A549 (cell line): ENCODE measurements around the gene VOPP1.

Experiments
- EP300 ChIP-seq, 2 experiments: fragments of >200 bp; sonication (Bioruptor Twin); formaldehyde crosslinking; IDR thresholded peaks; 2 replicates in 1 of 2; 3 replicates in 1 of 2; pipeline ENCODE4 v1.6.1; 2016 to 2017
- HDAC2 ChIP-seq: fragments of 200-600 bp; sonication (generic); IDR thresholded peaks from 2 replicates; pipeline ENCODE4 v1.6.1; 2016
- POLR2A ChIP-seq: IDR thresholded peaks from 2 replicates; pipeline ENCODE4 v1.6.1; 2012; ENCODE audit warnings: mild to moderate bottlenecking, low read length
- TF ChIP-seq, protein P1 (sequence below): fragments of >200 bp; sonication (Bioruptor Twin); formaldehyde crosslinking; IDR thresholded peaks from 3 replicates; pipeline ENCODE4 v1.5.1; 2016

DNA sequence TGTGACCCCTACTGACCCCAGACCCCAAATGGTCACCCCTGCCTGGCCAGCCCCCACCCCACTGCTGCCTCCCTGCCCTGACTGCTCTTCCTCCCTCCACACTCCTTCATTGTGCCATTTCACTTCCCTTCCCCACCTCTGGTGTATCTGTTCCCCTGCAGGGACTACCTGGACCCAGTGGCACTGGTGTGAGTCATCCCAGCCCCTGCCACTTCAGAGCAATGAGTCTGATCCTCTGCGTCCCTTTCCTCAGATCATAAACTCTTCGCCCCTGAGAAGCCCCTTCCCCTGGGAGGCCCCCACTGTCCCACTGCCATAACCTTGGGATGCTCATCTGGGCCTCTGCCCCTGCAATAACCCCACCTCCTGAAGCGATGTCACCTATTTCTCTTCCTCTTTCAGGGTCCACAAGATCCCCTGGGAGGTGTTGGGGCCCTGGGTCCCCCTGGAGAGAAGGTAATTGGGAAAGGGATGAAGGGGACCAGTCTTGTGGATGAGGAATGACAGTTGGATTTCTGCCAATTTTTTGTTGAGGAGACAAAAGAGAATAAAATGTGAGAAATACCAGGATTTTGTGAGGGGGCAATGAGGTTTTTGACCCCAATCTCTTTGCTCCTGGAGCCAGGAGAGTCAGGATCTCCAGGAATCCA is 19.1 kb upstream of the VOPP1 start:
- TF ChIP-seq EP300 (IDR thresholded peaks at IDR 0.05) (no peak), HDAC2 (no peak), POLR2A (no peak)
- TF ChIP-seq, protein P1, sequence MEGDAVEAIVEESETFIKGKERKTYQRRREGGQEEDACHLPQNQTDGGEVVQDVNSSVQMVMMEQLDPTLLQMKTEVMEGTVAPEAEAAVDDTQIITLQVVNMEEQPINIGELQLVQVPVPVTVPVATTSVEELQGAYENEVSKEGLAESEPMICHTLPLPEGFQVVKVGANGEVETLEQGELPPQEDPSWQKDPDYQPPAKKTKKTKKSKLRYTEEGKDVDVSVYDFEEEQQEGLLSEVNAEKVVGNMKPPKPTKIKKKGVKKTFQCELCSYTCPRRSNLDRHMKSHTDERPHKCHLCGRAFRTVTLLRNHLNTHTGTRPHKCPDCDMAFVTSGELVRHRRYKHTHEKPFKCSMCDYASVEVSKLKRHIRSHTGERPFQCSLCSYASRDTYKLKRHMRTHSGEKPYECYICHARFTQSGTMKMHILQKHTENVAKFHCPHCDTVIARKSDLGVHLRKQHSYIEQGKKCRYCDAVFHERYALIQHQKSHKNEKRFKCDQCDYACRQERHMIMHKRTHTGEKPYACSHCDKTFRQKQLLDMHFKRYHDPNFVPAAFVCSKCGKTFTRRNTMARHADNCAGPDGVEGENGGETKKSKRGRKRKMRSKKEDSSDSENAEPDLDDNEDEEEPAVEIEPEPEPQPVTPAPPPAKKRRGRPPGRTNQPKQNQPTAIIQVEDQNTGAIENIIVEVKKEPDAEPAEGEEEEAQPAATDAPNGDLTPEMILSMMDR: no peak
